ENCODE results near the gene HIC1.

HIC1 gene

GRCh38 chr17:2058586-2059546 is 4.0 kb downstream of the HIC1 start:
- DNase-seq: peak; percentile 81
- Mint-ChIP-seq H3K9me3 (no peaks in the 10 kb centered on the region), H3K27ac (peak overlapping the region; percentile 50), H3K27me3 (peaks cover 3% of the 10 kb centered on the region), H3K4me3 (peak overlapping the region; percentile 49), H3K4me1 (ENCODE audit: low read depth) (peaks cover 36% of the 10 kb centered on the region), H3K36me3 (ENCODE audit: low read depth) (peaks cover 55% of the 10 kb centered on the region)

DNA sequence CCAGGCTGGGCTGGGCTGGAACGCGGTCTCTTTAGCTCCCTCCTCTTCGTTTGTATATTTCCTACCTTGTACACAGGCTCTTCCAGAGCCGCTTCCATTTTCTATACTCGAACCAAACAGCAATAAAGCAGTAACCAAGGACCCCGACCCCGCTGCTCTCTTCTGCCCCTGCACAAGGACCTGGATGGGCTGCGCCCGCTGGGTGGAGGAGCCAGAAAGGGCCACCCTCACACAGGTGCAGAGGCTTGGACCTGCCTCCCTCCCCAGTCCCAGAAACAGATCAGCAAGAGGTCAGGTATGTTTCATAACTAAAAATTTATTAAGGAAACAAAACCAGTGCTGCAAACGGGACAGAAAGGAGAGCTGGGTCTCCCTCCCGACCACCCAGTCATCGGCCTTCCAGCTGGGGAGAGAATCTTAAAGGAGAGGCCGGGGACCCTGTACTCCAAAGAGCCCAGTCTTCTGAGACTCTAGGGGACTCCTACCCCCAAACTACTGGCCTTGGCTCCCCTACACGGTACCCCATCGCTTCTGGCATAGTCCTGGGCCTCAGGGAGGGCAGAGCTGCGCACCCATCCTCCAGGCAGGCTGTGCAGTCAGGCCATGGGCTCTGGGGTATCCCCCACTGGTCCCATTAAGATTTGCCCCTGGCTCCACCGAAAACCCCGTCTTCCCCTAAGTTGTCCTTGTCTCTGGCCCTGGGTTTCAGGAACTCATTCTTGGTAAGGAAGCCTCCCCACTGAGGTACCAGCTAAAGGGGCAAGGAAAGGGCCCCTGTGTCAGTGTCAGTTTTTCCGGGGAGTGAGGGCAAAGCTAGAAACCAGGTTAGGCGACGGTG is 4.9 kb downstream of the HIC1 start:
- peaks cover 29% of the 10 kb centered on the region for H3K4me1 Mint-ChIP-seq (ENCODE audit: low read depth)
- peak overlapping the region; percentile 10 for H3K4me3 Mint-ChIP-seq
- H3K27me3 Mint-ChIP-seq: peaks cover 3% of the 10 kb centered on the region
- peak overlapping the region; percentile 47 for H3K27ac Mint-ChIP-seq
- H3K36me3 Mint-ChIP-seq (ENCODE audit: low read depth): peaks cover 64% of the 10 kb centered on the region
- no peak for DNase-seq
- H3K9me3 Mint-ChIP-seq: no peaks in the 10 kb centered on the region

DNA sequence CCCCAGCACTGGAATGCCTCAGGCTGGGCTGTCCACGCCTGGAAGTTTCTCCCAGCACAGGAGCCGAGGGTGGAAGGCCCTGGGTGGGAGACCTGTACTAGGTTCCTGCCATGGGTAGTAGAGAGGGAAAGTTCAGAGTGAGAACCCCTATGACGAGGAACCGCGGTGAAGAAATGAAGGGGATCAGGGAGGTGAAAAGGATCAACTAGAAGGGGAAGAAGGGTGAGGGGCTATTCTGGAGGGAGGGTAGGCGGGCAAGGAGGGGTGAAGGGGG is 5.4 kb downstream of the HIC1 start:
- Mint-ChIP-seq H3K9me3 (no peaks in the 10 kb centered on the region), H3K36me3 (ENCODE audit: low read depth) (peaks cover 69% of the 10 kb centered on the region), H3K27me3 (peaks cover 3% of the 10 kb centered on the region), H3K27ac (peak overlapping the region; percentile 47), H3K4me1 (ENCODE audit: low read depth) (peaks cover 31% of the 10 kb centered on the region), H3K4me3 (no peak overlapping the region)
- no peak for DNase-seq

- Mint-ChIP-seq H3K27me3 (peaks cover 3% of the 10 kb centered on the region), H3K36me3 (ENCODE audit: low read depth) (peaks cover 75% of the 10 kb centered on the region), H3K9me3 (no peaks in the 10 kb centered on the region), H3K27ac (peak overlapping the region; percentile 47), H3K4me3 (no peak overlapping the region), H3K4me1 (ENCODE audit: low read depth) (peaks cover 32% of the 10 kb centered on the region)
- DNase-seq: no peak
Observed at GRCh38 chr17:2060681-2061440, 6.0 kb downstream of the HIC1 start.

DNA sequence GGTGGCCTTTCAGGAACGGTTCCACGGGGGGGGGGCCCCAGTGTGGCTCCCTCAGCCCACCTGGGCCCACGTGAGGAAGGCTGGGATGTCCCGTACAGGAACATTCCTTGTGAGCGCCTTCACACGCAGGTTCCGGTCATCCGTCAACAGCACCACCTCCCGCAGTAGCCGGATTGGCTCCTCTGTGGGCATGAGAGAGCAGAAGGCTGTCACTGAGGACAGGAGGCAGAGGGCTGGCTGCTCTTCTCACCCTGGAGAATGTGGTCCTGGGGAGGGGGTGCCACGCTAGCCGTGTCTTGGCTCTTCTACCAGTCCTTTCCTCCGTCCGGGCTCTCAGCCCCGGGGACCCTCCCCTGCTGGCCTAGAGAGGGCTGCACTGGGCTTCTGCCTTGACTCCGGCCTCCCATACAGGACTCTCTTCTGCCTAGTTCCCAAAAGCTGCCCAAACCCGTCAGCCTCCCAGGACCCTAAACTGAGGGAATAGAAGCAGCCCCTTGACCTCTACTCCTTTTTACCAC is 6.6 kb downstream of the HIC1 start:
- no peaks in the 10 kb centered on the region for H3K9me3 Mint-ChIP-seq
- no peak overlapping the region for H3K27ac Mint-ChIP-seq
- peaks cover 81% of the 10 kb centered on the region for H3K36me3 Mint-ChIP-seq (ENCODE audit: low read depth)
- H3K27me3 Mint-ChIP-seq: peaks cover 3% of the 10 kb centered on the region
- no peak for DNase-seq
- H3K4me3 Mint-ChIP-seq: no peak overlapping the region
- H3K4me1 Mint-ChIP-seq (ENCODE audit: low read depth): peaks cover 31% of the 10 kb centered on the region

- DNase-seq: no peak
- H3K4me1 Mint-ChIP-seq (ENCODE audit: low read depth): peaks cover 30% of the 10 kb centered on the region
- peaks cover 88% of the 10 kb centered on the region for H3K36me3 Mint-ChIP-seq (ENCODE audit: low read depth)
- H3K27me3 Mint-ChIP-seq: peaks cover 3% of the 10 kb centered on the region
- no peak overlapping the region for H3K27ac Mint-ChIP-seq
- no peak overlapping the region for H3K4me3 Mint-ChIP-seq
- no peaks in the 10 kb centered on the region for H3K9me3 Mint-ChIP-seq
Observed at GRCh38 chr17:2062571-2063183, 7.8 kb downstream of the HIC1 start.

- H3K4me3 Mint-ChIP-seq: no peak overlapping the region
- H3K27me3 Mint-ChIP-seq: peaks cover 3% of the 10 kb centered on the region
- H3K36me3 Mint-ChIP-seq (ENCODE audit: low read depth): peaks cover 92% of the 10 kb centered on the region
- peaks cover 35% of the 10 kb centered on the region for H3K4me1 Mint-ChIP-seq (ENCODE audit: low read depth)
- H3K9me3 Mint-ChIP-seq: no peaks in the 10 kb centered on the region
- H3K27ac Mint-ChIP-seq: peak overlapping the region; percentile 60
- no peak for DNase-seq
Observed at GRCh38 chr17:2063261-2064146, 8.6 kb downstream of the HIC1 start.

- H3K36me3 Mint-ChIP-seq (ENCODE audit: low read depth): peaks cover 98% of the 10 kb centered on the region
- no peak overlapping the region for H3K4me3 Mint-ChIP-seq
- peaks cover 3% of the 10 kb centered on the region for H3K27me3 Mint-ChIP-seq
- H3K9me3 Mint-ChIP-seq: no peaks in the 10 kb centered on the region
- H3K27ac Mint-ChIP-seq: no peak overlapping the region
- H3K4me1 Mint-ChIP-seq (ENCODE audit: low read depth): peaks cover 41% of the 10 kb centered on the region
- no peak for DNase-seq
Observed at GRCh38 chr17:2064147-2064489, 9.2 kb downstream of the HIC1 start.

GRCh38 chr17:2064520-2064971 is 9.6 kb downstream of the HIC1 start:
- Mint-ChIP-seq H3K4me1 (ENCODE audit: low read depth) (peaks cover 42% of the 10 kb centered on the region), H3K4me3 (no peak overlapping the region), H3K27me3 (peaks cover under 1% of the 10 kb centered on the region), H3K27ac (peak overlapping the region; percentile 55), H3K9me3 (no peaks in the 10 kb centered on the region), H3K36me3 (ENCODE audit: low read depth) (peaks cover 98% of the 10 kb centered on the region)
- no peak for DNase-seq

DNA sequence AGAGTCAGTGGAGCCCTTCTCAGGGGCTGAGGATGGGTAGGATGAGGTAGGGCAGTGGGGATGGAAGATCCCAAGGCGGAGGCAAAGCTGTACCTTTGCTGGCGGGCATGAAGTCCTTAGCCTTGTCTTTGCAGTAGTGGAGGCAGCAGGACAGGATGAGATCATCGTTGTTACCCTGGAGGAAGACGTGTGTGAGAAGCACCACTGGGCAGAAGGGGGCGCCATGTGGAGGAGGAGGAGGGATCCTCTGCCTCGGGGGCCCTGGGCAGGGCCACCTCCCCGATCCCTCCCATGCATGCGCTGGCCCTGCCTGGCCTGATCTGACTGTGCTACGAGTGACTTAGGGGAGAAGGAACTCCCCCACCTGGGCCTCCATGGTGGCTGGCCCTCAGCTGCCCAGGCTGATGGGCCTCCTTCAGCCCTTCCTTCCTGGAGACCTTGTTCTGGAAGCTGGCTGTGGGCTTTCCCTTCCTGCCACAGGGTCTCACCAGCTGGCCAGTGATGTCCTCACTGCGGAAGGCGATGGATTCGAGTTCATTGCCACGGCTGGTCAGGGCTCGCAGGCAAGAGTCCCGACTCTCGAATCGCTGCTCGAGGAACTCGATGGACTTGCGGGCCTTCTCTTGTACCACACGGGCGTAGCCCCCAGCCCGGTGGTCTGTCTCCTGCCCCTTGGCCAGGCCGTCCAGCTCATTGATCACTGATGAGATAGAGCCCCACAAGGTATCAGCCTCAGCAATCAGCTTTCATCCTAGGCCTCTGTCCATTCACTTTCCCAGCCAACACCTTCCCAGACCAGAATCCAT is 10.3 kb downstream of the HIC1 start:
- peak overlapping the region; percentile 55 for H3K27ac Mint-ChIP-seq
- peaks cover 98% of the 10 kb centered on the region for H3K36me3 Mint-ChIP-seq (ENCODE audit: low read depth)
- H3K27me3 Mint-ChIP-seq: no peaks in the 10 kb centered on the region
- H3K4me1 Mint-ChIP-seq (ENCODE audit: low read depth): peaks cover 46% of the 10 kb centered on the region
- DNase-seq: peak; percentile 76
- H3K4me3 Mint-ChIP-seq: no peak overlapping the region
- H3K9me3 Mint-ChIP-seq: no peaks in the 10 kb centered on the region

- Mint-ChIP-seq H3K27me3 (no peaks in the 10 kb centered on the region), H3K27ac (peak overlapping the region; percentile 55), H3K36me3 (ENCODE audit: low read depth) (peaks cover 93% of the 10 kb centered on the region), H3K4me1 (ENCODE audit: low read depth) (peaks cover 47% of the 10 kb centered on the region), H3K4me3 (no peak overlapping the region), H3K9me3 (no peaks in the 10 kb centered on the region)
- DNase-seq: no peak
Observed at GRCh38 chr17:2065949-2066400, 11.1 kb downstream of the HIC1 start.

- peak overlapping the region; percentile 35 for H3K27ac Mint-ChIP-seq
- H3K27me3 Mint-ChIP-seq: no peaks in the 10 kb centered on the region
- no peaks in the 10 kb centered on the region for H3K9me3 Mint-ChIP-seq
- DNase-seq: no peak
- peaks cover 56% of the 10 kb centered on the region for H3K4me1 Mint-ChIP-seq (ENCODE audit: low read depth)
- peak overlapping the region; percentile 68 for H3K4me3 Mint-ChIP-seq
- peaks cover 93% of the 10 kb centered on the region for H3K36me3 Mint-ChIP-seq (ENCODE audit: low read depth)
Observed at GRCh38 chr17:2067048-2067561, 12.2 kb downstream of the HIC1 start.

Measured in activated T-cell treated with anti-CD3 and anti-CD28 coated beads, Interleukin-2, amount 50 U/mL, for 24 hours (primary cell).